ENCODE results near the gene TMEM69.
"Not testable (repeated sequence)": the region's sequence is repeated elsewhere in the genome, so short reads cannot be mapped to it uniquely, and the experiment has no call there.

Gene TMEM69

DNA sequence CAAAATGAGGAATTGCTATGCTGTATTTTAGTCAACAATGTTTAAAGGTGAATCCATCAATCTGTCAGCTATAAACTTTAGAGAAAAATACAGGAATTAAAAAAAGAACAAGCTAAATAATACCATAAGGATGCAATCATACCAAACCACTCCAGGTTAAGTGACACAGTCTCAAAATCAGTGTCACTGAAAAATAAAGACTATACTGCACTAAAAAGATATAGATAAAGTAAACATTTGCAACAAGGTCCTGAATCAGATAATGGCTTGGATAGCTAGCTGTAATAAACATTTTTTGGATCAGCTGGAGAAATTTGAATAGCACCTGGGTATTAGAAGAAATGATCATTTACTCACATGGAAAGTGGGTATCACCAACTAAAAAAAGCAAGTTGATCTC, 9.5 kb upstream of the TMEM69 start:
- DNase-seq = no peak

DNA sequence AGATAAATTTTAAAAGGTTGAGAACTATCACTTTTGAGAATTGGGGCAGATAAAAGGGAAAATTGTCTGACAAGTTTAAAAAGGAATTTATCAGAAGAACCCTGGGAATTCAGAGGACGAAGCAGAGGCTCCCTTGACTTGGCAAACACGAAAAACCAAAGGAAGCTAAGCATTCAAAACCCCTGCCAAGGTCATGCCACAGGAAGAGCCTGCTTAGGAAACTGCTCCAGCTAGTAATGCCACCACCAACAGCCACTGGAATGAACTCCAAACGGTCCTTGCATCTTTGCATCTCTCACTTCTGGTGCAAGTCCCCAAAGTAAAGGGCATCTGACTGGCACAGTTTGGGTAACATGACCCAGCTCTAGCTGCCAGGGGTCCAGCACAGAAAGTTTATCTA, 8.9 kb upstream of the TMEM69 start:
- DNase-seq = no peak

DNA sequence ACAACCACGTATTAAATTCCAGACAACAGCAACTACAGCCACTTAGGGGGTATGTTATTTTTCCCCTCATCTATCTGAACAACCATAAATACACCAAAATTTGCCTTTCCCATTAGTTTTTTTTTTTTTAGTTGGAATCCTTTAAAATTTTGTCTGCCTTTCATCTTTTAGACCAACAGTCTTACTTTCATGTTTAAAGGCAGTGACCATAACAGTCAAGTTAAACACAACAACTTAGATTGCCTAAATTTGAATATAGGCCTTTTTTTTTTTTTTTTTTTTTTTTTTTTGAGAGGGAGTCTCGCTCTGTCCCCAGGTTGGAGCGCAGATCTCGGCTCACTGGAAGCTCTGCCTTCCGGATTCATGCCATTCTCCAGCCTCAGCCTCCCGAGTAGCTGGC, 5.0 kb upstream of the TMEM69 start:
- no peak for DNase-seq

DNA sequence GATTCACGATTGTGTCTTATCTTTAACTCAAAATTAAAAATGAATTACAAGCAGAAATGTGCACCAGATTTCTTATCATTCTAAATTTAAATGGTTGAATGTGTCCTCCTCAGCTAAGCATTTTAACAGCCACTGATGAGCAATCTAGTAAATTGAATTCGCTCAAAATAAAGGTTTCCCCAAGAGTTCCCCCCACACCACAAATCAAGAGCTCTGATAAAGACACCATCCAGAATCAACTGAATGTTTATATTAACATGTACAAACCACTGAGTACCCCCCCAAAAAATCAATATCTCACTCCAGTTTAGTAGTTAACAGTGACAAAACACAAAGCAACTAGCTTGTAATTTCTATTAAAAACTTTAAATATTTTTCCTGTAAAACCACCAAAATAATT, 3.6 kb upstream of the TMEM69 start:
- DNase-seq = no peak

DNA sequence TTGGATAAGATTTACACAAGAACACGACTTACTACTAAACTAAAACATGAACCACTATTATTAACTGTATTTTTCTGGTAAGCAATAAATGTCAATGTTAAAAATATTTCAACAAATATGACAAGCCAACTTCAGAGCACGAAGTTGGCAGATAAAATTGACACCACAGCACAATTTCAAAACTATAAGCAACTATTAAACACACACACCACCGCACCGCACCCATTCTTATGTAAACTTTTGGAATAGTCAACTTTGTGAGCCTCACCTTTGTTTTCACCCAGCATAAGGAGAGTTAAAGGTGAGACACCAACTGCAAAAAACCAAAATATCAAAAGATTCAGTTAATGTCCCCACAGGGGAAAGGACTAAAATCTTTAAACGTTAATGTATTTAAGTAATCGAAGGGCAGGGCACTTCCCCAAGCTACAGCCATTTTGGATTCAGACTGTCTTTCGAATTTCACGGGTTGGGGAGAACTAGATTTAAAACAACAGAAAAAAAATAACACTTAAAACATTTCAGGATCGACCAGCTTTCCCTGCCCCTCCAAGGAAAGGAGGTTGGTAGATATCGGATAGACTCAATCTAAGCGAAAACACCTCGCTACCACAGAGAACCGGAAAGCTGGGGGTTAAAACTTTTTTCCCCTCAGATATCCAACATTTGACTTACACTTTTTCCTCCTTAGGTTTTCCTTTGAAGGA, 2.5 kb upstream of the TMEM69 start:
- no peak for DNase-seq

DNA sequence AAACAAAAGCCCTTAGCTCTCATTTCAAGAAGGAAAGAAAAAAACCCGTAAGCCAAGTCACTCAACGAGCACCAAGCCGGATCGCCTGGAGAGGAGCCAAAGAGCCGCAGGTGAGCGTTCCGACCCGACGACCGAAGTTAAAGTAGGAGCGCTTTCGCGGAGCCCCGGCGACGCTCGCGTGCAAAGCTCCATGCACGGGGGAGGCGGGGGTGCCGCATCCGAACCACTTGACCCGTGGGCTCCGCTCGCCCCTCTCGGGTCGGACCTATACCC, 2.0 kb upstream of the TMEM69 start:
- DNase-seq = peak; percentile 61

DNA sequence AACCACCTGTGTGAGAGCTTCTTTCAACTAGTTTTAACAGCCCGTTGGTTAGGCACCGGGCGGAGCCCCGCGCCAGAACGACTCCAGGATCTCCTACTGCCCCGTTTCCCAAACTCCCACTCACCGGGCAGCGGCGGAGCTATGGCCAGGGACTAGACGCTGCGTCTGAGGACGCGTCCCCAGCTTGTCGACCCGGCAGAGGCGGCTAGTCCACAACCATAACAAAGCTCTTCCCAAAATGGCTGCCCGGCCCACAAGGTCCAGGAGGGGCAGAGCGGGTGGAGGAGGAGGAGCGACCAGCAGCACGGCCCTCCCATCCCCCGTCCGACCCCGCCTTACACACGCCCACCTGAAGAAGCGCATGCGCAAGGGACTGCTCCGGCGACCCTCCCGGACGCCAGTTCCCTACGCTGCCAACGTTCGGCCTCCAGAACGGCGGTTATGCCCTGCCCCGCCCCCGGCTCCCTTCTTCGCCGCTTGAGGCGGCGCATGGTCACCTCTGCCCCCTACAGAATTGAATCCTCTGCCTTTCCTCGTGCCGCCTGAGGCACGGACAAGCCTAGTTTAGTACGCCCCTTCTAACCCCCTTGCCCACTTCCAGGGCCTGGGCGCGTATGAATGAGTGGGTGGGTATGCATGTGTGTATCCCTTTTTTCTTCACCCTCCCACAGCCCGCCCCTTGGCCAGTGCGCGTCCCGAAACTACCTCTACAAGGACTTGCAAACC, 1.5 kb upstream of the TMEM69 start, which contains the start of gene GPBP1L1:
Gene GPBP1L1 (minus strand): TSS at position 246 of the 726 bp plus-strand sequence. CDS start 27,446 bp downstream, outside the sequence.
- peak; percentile 97 for DNase-seq

DNA sequence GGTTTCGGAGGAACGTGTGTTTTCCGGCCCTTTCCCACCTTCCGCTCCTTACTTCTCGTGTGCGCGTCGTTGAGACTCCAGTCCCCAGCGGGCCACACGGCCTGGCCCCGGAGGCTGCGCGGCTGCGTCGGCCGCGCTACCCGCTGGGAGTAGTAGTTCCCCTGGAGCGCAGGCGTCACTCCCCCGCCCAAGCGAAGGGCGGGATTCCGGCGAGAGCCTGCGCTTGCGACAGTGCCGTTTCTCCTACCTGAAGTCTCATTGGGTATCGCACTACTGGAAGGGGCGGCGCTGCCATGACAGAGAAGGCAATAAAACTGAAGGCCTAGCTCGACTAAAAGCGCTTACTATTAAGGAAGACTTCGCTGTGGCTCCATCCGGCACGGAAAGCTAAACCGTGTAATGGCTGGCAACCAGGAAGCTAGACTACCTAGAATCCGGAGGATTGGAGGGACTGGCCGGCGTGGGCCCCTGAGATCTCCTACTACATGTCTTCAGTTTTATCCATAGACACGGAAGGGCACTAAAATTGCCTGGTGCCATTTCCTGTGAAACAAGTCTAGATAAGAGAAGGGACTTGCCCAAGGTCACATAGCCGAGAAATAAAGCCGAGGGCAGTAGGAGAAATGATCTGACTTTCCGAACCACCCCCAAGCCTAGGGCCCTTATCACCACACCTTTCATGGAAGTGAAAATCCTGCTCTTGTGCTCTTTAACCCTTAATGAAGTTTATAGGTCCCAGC, 797 bp upstream of the TMEM69 start:
- DNase-seq = peak; percentile 95

DNA sequence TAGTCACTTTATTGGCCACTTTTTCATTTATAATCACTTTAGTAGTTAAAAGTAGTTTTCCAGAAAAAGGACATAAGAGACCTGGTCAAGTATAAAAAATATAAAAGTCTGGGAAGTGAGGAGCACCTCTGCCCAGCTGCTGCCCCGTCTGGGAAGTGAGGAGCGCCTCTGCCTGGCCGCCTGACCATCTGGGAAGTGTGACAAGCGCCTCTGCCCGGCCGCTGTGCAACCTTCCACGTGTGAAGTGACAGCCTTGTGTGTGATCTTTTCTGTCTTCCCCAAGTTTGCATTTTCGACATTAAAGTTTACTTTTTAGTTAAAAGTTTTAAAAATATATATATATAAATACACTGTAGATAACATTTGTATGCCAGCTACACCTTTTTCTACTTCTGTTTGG, 5.8 kb downstream of the TMEM69 start:
- DNase-seq = not testable (repeated sequence)

DNA sequence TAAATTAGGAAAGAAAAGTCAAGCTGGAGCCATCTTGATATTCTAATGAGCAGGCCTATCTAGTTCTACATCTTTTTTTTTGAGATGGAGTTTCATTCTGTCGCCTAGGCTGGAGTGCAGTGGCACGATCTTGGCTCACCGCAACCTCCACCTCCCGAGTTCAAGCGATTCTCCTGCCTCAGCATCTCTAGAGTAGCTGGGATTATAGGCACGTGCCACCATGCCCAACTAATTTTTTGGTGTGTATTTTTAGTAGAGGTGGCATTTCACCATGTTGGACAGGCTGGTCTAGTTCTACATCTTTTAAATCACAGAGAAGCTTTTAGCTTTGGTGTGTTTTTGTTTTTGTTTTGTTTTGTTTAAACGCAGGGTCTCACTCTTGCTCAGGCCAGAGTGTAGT, 6.8 kb downstream of the TMEM69 start:
- DNase-seq = no peak

DNA sequence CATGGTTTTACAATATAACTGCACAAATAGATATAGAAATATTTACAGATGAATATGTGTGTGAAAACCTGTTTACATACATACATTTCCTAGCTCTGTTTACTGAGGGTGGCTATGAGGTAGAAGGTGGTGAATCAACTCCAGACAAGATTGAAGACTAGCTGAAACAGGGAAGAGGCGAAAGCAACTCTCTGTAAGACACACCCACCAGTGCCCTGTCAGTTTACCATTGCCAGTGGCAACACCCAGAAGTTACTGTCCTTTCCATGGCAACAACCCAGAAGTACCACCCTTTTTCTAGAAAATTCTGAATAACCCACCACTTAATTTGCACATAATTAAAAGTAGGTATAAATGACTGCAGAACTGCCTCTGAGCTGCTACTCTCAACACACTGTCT, 16.7 kb downstream of the TMEM69 start:
- no peak for DNase-seq

DNA sequence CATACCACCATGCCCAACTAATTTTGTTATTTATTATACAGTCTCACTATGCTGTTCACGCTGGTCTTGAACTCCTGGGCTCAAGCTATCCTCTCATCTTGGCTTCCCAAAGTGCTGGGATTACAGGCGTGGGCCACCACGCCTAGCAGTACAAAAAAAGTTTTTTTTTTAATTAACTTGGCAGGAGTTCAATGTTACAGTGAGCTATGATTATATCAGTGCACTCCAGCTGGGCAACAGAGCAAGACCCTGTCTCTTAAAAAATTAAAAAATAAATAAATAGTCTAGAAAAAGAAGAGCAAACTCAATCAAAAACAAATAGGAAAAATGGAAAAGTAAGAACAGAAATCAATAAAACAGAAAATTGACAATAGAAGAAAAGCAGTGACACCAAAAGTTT, 25.7 kb downstream of the TMEM69 start:
- no peak for DNase-seq

DNA sequence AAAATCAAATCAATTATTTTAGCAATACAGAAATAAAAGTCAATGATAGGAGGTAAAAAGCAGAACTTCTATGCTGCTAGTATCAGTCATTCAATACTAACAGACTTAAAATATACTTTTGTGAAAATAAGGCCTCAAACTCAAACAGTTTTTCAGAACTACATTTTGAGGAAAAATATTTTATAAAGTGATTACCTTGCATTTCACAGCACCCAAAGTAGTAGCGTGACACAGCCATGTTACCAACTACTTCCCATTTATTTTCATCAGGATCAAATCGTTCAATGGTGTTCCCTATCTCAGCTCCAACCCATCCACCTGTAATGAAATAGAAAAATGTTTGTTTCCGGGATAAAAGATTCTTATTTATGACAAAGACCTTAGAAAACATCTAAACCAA, 28.7 kb downstream of the TMEM69 start:
- no peak for DNase-seq

DNA sequence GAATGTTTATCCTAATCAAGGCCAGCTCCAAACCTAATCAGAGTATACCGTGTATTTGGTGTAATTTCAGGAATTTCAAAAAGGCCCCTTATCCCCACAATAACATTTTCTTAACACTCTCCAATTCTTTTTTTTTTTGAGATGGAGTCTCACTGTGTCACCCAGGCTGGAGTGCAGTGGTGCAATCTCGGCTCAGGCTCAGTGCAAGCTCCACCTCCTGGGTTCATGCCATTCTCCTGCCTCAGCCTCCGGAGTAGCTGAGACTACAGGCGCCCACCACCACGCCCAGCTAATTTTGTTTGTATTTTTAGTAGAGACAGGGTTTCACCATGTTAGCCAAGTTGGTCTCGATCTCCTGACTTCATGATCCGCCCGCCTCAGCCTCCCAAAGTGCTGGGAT, 29.4 kb downstream of the TMEM69 start:
- not testable (repeated sequence) for DNase-seq

DNA sequence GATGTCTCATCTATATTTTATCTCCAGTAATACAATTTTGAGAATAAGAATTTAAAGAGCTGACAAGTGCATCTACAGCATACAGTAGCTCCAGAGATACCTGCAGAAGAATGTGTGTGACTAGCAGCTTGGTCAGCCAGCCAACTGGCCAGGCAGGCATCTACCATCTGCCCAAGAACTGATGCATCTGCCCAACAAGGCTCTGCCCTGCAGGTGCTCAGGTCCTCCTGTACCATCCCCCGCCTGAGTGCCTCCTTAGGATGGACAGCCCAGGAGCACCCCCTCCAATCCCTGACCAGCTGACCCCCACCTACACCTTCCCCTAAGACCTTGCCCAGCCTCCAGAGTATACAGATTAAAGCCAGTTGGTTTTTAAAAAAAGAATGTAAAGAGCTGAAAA, 30.3 kb downstream of the TMEM69 start:
- no peak for DNase-seq

DNA sequence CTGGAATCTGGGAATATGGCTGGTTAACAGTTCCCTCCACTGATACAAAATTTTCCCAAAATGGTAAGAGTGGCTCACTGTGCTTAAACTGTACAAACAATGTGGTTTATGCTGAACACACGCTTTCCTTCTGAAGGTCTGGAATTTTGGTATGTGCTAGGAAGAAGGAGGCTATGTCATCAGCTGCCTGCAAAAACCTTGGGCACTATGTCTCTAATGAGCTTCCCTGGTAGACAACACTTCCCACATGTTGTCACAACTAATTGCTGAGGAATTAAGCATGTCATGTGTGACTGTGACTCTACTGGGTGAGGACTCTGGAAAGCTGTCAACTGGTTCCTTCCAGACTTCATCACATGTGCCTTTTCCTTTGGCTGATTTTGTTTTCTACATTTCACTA, 33.2 kb downstream of the TMEM69 start:
- no peak for DNase-seq

DNA sequence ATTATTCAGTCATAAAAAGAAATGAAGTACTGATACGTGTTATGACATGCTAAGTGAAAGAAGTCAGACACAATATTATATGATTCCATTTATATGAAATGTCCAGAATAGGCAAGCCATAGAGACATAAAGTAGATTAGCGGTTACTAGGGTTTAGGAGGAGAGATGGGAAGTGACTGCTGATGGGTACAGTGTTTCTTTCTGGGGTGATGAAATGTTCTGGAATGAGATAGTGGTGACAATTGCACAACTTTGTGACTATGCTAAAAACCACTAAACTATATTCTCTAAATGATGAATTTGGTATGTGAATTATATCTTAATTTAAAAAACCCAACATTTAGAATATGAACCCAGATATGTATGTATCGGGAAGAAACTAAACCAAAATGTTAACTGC, 34.8 kb downstream of the TMEM69 start:
- DNase-seq = no peak

DNA sequence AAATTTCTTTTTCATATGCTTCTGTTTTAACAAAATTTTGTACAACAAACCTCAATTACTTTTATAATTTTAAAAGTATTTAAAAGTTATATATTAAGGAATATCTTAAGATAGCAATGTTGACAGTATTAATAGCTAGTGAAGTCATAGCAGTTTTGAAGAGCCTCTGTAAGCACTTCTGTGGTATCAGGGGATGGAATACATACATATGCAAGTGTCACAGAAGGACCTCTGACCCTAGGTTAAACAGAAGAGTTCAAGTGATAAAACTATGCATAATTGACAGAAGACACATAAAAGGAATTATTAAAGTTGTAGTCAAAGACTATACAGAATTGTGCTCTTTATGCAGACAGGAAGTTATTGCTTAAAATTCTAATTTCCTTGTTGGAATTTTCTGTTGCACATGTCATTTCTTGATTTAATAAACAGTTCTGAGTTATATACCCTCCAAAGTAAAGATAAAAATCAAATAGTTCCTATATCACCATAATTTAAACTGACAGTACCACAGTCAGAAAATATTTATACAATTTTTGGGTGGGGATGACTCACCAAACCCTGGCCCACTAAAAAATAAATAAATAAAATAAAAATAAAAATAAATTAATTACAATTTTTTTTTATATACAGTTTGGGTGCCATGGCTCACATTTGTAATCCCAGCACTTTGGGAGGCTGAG, 35.4 kb downstream of the TMEM69 start:
- no peak for DNase-seq

DNA sequence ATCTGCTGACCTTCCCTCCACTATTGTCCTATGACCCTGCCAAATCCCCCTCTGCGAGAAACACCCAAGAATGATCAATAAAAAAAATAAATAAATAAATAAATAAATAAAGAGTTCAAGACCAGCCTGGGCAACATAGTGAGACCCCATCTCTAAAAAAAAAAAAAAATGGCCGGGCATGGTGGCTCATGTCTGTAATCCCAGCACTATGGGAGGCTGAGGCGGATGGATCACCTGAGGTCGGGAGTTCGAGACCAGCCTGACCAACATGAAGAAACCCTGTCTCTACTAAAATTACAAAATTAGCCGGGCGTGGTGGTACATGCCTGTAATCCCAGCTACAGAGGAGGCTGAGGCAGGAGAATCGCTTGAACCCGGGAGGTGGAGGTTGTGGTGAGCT, 38.0 kb downstream of the TMEM69 start:
- not testable (repeated sequence) for DNase-seq

DNA sequence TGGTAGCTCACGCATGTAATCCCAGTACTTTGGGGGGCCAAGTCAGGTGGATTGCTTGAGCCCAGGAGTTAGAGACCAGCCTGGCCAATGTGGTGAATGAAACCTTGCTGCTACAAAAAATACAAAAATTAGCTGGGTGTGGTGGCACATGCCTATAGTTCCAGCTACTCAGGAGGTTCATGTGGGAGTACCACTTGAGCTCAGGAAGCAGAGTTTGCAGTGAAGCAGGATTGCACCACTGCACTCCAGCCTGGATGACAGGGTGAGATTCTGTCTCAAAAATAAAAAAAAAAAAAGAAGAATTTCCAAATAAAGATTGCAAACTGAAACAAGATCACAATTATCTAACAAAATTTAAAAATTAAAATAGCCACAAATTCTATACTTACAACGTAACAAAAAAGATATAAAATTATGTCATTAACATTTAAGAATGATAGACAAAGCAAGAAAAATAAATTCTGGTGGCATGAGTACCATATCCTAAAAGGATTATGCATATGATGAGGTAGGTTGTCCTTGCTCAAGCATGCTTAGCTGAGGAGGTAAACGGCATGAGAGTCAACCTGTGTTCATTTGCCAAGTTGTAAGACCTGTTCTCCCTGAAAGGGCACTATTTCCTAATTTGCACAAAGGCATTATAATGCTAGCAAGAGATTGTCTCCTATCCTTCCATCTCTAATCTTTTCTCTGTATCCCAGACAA, 42.2 kb downstream of the TMEM69 start:
- DNase-seq = no peak

DNA sequence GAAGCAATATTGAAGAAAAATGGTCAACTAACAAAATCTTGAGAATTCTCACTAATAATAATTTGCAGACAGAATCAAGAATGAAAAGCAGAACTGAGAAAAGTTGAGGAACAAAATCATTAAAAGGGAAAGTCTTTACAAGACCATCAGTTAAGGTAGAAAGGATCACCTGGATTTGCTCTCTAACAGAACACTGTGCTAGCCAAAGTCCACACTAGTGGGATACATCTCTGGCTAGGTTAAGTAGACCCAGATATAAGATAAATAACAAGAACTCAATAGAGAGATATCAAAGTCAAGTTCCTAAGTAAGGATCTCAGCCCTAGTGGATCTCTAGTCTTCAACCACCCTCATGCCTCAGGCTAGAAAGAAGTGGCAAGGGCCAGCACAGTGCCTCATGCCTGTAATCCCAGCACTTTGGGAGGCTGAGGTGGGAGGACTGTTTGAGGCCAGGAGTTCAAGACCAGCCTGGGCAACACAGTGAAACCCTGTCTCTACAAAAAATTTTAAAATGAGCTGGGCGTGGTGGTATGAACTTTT, 42.9 kb downstream of the TMEM69 start:
- DNase-seq = no peak

DNA sequence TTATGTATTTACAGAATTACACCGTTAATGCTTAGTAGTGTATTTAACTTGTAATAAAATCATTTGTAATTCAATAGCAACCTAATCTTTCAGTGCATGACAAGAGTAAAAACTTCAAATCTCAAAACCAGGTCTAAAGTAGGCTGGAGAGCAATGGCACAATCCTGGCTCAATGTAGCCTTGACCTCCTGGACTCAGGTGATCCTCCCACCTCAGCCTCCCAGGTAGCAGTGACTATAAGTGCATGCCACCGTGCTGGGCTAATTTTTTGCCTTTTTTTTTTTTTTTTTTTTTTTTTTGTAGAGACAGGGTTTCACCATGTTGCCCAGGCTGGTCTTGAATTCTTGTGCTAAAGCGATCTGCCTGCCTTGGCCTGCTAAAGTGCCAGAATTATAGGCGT, 51.2 kb downstream of the TMEM69 start:
- no peak for DNase-seq
